ENCODE results near the gene MELTF.

Gene MELTF

DNA sequence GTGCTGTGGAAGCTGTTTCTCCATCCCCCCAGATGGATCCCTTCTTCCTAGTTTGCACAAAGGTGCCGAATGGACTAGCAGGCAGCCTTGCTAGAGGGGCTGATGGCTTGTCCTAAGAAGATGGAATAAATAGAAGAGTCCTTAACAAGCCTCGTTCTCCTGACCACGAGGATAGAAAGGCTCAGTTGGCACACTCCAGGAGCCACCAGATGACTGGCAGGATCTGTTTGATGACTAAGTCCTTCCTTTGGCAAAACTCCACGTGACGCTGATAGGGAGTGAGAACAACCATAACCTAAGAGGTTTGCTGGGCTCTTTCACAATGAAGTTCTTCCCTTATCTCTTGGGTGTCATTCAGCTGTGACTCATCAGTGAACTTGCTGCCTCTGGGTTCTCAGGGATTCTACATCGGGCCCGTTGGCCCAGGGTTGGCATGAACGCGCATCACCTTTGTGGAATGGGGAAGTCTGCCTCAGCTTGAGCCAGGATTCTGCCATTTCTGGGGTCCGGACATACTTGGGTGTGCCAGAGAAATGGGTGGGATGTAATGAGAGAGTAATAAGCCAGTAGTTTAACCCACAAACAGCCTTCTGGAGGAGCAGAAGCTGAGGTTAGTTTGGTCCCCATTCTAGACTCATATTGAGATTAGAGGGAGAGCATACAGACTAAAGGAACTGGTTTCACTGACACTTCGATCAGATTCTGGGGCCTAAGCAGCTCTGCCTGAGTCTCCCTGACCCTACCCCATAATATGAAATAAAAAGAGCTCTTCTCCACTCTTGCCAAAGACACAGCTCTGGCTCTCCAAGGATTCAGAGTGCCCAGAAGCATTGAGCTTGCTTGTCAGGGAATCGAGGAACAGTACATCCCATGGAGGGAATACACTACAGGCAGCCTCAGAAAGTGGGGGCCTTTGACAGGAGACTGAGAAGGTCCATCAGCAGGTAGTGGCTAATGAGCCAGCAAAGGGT is 2.0 kb upstream of the MELTF start:
- peaks cover 8% of the 10 kb centered on the region for H3K27me3 Mint-ChIP-seq (ENCODE audit: low read depth)
- H3K4me3 Mint-ChIP-seq, result peak overlapping the region; percentile 24
- H3K4me1 Mint-ChIP-seq (ENCODE audit: low read depth), result peaks cover 3% of the 10 kb centered on the region

DNA sequence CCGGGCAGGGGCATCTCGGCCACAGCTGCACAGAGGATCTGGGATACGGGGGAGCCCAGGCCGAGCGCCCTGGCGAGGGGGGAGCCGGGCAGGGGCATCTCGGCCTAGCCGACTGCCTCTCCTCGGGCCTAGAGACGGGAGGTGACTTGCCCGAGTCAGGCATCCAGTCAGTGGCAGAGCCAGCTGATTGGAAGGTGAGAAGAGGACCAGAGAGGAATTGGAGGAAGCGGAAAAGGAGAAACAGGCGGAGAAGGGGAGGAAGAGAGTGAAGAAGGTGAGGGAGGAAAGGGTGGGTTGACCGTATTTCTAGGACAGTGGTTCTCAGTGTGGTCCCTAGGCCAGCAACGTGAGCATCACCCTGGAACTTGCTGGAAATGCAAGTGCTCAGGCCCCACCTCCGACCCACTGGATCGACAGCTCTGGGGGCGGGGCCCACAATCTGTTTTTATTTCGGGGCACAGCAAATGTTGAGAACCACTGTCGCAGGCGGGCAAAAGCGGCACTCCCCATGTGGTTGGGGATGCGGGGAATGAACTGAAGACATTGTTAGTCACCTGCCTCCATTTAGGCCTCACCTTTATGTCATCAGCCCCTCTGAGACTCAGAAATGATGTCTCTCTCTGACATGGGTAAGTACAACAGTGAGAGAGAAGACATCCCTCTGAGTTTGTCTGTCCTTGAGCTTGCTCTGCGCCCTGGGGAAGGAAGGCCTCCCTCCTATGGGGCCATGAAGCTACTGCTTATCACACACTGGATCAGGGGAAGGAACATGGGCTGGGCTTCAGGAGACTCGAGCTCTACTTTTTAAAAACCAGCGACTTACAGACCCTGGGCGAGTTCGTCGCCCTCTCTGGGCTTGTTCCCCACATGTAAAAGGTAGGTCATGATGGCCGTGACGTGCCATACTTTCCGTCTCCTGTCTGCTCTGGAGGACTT is 1.0 kb upstream of the MELTF start:
- Mint-ChIP-seq H3K4me3 (peak overlapping the region; percentile 24), H3K4me1 (ENCODE audit: low read depth) (peaks cover 3% of the 10 kb centered on the region), H3K9me3 (peaks cover 13% of the 10 kb centered on the region), H3K27ac (peak overlapping the region; percentile 41), H3K36me3 (ENCODE audit: low read depth) (no peaks in the 10 kb centered on the region), H3K27me3 (ENCODE audit: low read depth) (peaks cover 5% of the 10 kb centered on the region)
- no peak for DNase-seq (ENCODE audit: low spot score)

More for the DNA sequence above, 2.0 kb upstream of the MELTF start:
- no peaks in the 10 kb centered on the region for H3K36me3 Mint-ChIP-seq (ENCODE audit: low read depth)
- H3K9me3 Mint-ChIP-seq, result peaks cover 13% of the 10 kb centered on the region
- DNase-seq (ENCODE audit: low spot score), result peak; percentile 71
- H3K27ac Mint-ChIP-seq, result peak overlapping the region; percentile 41

DNA sequence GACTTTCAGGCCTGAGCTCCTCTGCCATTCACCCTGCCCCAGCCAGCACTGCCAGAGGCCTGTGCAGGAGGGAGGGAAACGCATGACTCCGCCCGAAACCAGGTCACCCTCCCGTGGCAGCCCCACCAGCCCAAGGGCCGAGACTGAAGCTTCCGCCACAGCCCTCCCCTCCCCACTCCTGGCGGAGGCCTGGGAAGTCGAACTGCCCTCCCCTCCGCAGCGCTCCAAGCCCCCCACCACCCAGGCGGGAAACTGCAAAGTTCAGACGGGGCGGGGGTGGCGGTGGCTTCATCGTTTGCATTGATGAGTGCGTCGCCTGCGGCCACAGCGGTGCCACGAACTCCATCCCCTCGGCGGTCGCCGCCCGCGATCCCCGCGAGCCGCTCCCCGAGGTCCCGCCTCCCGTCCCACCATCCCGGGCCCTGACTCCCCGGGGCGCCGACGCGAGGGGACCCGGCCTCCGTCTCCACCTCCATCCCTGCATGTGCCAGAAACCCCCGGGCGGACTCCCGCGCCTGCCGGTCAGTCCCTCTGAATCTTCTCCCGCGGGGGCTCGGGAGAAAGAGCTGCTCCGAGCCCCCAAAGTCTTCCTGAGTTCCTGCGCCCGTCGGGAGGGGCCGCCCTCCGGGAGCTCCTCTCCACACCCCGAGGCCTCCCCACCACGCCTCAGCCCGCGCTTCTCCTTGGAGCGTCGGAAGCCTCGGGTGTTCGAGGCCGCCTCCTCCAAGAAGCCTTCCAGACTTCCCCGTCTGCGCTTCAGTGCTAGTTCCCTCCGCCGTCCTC is 698 bp downstream of the MELTF start:
- no peak for DNase-seq (ENCODE audit: low spot score)
- Mint-ChIP-seq H3K27me3 (ENCODE audit: low read depth) (peaks cover 4% of the 10 kb centered on the region), H3K27ac (peak overlapping the region; percentile 41)

DNA sequence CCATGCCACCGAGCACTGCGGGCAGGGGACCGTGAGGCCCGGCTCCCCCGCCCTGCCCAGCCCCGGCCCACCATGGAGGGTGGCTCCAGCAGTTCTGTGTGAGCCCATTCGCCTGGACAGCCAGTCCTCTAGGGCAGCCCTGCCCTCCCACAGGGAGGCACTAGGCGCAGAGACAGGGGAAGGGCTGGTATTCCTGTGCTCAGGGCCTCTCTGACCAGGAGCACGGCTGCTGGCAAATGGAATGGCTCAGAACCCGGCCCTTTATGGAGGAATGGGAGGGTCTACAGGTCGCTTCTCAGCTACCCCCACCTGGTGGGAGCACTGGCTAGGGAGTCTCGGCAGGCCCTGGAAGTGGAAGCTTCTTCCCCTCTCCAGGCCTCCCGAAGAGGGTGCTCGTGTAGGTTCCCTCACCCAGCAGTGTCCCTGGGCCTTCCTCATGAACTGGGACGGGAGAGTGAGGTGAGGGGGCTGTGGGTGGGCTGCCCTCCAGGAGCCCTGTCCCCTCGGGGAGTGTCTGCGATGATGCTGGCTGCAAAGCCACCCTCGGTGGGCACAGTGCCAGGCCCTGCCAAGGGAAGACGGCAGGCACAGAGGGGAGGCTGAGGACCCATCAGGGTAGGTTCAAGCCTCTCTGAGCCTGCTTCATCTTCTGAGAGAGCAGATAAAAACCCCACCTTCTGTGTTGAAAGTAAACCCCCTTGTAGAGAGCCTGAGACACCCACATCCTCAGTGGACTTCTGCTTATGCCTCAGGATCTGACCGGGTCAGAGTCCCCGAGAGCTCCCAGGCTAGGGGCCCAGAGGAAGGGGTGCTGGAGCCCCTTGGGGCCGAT is 1.5 kb downstream of the MELTF start:
- no peaks in the 10 kb centered on the region for H3K9me3 Mint-ChIP-seq
- H3K4me1 Mint-ChIP-seq (ENCODE audit: low read depth), result peaks cover 7% of the 10 kb centered on the region
- peak overlapping the region; percentile 64 for H3K4me3 Mint-ChIP-seq
- DNase-seq (ENCODE audit: low spot score), result no peak
- no peak overlapping the region for H3K27ac Mint-ChIP-seq
- peaks cover 7% of the 10 kb centered on the region for H3K27me3 Mint-ChIP-seq (ENCODE audit: low read depth)
- H3K36me3 Mint-ChIP-seq (ENCODE audit: low read depth), result no peaks in the 10 kb centered on the region

More for the DNA sequence above, 698 bp downstream of the MELTF start:
- Mint-ChIP-seq H3K9me3 (peaks cover 4% of the 10 kb centered on the region), H3K36me3 (ENCODE audit: low read depth) (no peaks in the 10 kb centered on the region), H3K4me3 (peak overlapping the region; percentile 64), H3K4me1 (ENCODE audit: low read depth) (peaks cover 3% of the 10 kb centered on the region)

DNA sequence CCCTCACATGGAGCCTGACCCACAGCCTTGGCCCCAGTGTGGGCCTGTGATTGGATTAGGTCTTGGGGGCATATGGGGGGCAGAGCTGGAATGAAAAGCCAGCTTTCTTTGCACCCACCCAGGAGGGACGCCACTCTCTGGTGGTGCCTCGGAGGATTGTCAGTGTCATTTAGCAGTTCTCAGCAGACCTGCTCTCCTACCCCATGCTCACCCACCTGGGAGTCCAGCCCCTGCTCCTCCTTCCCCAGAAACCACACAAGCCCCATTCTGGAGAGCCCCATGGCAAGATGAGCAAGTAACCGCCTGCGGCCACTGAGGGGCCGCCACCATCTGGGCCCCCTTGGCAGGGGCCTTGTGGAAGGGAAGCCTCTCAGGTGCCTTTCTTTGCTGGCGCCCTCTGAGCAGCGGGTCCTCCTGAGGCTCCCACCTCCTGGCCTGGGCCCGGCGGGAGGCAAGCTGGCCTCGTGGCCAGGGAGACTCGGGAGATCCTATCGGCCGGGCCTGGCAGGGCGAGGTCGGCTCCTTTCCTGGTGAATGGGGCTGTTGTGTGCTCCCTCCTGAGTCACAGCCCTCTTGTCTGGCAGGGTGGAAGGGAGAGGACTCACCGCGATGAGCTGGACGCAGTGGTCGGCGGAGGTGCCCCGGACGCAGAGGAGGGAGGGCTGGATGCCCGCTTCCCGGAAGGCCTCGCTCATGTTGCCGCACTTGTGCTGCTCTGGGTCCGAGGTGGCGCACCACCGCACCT is 2.3 kb downstream of the MELTF start:
- peaks cover 8% of the 10 kb centered on the region for H3K4me1 Mint-ChIP-seq (ENCODE audit: low read depth)
- no peak for DNase-seq (ENCODE audit: low spot score)
- H3K27me3 Mint-ChIP-seq (ENCODE audit: low read depth), result peaks cover 7% of the 10 kb centered on the region
- H3K4me3 Mint-ChIP-seq, result no peak overlapping the region
- H3K27ac Mint-ChIP-seq, result no peak overlapping the region
- no peaks in the 10 kb centered on the region for H3K9me3 Mint-ChIP-seq
- no peaks in the 10 kb centered on the region for H3K36me3 Mint-ChIP-seq (ENCODE audit: low read depth)

DNA sequence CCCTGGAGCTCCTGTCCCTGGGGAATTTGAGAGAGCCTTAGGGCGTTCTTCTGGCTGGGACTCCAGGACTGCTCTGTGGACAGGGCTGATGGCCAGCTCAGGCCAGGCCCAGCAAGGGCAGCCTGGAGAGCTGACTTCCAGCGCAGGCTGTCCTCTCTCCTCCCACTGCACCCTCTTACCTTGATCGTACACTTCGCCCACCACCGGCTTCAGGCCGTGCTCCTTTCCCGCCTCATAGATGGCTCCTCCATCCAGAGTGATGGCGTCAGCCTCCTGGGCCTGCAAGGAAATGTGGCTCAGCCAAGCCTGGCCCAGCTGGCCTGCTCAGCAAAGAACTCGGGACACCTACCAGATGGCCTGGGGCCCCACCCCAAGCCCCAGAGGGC is 3.1 kb downstream of the MELTF start:
- Mint-ChIP-seq H3K9me3 (no peaks in the 10 kb centered on the region), H3K4me3 (no peak overlapping the region), H3K36me3 (ENCODE audit: low read depth) (no peaks in the 10 kb centered on the region), H3K27ac (no peak overlapping the region), H3K4me1 (ENCODE audit: low read depth) (peaks cover 8% of the 10 kb centered on the region), H3K27me3 (ENCODE audit: low read depth) (peaks cover 7% of the 10 kb centered on the region)
- no peak for DNase-seq (ENCODE audit: low spot score)

DNA sequence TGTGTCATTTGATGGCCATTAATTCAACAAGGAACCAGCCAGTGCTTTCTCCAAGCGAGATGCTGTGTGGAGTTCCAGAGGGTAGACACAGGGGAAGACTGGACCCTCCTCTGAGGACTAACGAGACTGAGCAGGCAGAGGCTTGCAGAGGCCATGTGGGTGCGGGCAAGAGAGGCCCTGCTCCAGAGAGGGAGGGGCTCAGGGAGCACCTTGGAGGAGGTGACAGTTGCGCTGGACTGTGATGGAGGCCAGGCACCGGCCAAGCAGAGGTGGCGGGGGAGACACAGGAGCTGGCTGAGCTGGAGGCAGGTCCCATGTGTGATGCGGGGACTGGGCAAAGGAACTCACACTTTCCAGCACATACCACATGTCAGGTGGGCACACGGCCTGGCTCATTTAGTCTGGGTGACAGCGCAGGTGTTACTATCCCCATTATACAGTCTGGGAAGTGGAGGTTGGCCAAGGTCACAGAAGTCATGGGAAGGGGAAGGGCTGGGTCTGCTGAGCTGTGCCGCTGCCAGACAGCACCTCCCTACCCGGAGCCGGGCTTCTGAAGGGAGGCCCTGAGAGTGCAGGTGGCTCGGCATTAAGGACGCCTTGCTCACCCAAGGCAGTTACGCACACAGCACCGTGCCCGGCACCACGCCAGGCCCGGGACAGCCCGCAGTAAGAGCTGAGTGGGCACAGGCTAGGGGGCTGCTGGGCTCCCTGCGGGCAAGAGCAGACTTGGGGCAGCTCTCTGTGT is 3.7 kb downstream of the MELTF start:
- Mint-ChIP-seq H3K9me3 (no peaks in the 10 kb centered on the region), H3K4me1 (ENCODE audit: low read depth) (peaks cover 8% of the 10 kb centered on the region), H3K27ac (no peak overlapping the region), H3K27me3 (ENCODE audit: low read depth) (peaks cover 7% of the 10 kb centered on the region), H3K4me3 (no peak overlapping the region), H3K36me3 (ENCODE audit: low read depth) (no peaks in the 10 kb centered on the region)
- no peak for DNase-seq (ENCODE audit: low spot score)

DNA sequence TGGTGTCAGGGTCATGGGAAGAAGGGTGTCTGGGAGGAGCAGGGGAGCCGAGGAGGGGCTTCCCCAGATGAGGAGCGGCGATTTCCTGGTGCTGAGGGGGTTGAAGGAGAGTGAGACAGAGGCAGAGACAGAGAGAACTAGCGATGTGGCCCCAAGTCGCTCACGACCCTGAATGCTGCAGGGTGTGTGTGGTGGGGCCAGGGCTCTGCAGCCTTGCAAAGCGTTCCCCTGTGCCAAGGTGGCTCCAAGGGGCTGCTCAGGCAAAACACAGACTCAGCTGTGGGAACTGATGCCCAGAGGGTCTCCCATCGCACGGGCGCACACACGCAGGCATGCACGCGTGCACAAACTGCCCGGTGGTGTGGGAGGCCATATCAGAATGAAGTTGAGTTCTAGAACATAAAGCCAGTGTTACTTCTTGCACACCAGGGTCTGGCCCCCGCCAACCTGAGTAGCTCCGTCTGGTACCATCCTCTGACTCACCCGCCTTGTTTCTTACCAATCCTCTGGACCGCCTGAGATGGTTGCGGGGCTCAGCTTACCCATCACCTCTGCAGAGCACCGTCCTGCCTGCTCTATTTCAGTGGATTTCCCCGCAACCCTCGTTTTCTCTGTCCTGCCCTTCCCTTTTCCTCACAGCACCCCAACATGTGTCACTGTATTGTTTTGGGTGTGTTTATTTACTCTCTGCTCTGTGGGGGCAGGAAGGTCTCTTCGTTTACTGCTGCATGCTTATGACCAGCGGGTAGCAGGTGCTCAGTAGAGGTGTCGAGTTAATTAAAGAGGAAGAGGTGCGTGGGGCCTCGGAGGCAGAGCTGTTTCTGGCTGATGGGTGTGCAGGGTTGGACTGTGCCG is 4.5 kb downstream of the MELTF start:
- no peak overlapping the region for H3K4me3 Mint-ChIP-seq
- peaks cover 7% of the 10 kb centered on the region for H3K4me1 Mint-ChIP-seq (ENCODE audit: low read depth)
- peak overlapping the region; percentile 20 for H3K27ac Mint-ChIP-seq
- no peaks in the 10 kb centered on the region for H3K9me3 Mint-ChIP-seq
- no peak for DNase-seq (ENCODE audit: low spot score)
- H3K27me3 Mint-ChIP-seq (ENCODE audit: low read depth), result peaks cover 10% of the 10 kb centered on the region
- H3K36me3 Mint-ChIP-seq (ENCODE audit: low read depth), result no peaks in the 10 kb centered on the region

DNA sequence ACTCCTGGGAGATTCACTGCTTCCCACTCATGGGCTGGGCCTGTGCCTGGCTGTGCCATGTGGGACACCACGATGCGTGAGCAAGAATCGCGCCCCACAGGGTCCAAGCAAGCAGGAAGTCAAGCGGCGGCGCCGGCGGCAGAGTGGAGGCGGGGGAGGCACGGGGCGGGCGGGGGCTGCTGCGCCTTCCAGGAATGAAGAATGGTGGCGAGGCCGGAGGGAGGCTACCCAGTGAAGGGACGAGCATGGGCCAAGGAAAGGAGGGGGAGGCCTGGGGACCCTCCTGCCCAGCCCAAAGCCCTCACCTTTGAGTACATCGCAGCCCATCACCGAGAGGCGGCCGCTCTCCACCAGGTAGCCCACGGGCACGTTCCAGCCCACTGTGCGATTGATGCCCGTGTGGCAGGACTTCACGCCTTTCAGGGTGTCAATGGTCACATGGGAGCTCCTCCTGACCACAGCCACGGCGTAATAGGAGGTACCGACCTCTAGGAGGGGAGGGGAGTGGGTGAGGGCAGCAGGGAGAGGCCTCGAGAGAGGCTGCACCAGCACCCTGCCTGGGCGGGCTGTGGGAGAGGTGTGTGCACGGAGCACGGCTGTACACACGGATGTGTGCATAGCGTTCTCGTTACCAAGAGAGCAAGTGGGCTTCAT is 5.5 kb downstream of the MELTF start:
- Mint-ChIP-seq H3K27me3 (ENCODE audit: low read depth) (peaks cover 16% of the 10 kb centered on the region), H3K9me3 (no peaks in the 10 kb centered on the region), H3K4me1 (ENCODE audit: low read depth) (peaks cover 7% of the 10 kb centered on the region), H3K36me3 (ENCODE audit: low read depth) (no peaks in the 10 kb centered on the region), H3K4me3 (no peak overlapping the region), H3K27ac (no peak overlapping the region)
- no peak for DNase-seq (ENCODE audit: low spot score)

DNA sequence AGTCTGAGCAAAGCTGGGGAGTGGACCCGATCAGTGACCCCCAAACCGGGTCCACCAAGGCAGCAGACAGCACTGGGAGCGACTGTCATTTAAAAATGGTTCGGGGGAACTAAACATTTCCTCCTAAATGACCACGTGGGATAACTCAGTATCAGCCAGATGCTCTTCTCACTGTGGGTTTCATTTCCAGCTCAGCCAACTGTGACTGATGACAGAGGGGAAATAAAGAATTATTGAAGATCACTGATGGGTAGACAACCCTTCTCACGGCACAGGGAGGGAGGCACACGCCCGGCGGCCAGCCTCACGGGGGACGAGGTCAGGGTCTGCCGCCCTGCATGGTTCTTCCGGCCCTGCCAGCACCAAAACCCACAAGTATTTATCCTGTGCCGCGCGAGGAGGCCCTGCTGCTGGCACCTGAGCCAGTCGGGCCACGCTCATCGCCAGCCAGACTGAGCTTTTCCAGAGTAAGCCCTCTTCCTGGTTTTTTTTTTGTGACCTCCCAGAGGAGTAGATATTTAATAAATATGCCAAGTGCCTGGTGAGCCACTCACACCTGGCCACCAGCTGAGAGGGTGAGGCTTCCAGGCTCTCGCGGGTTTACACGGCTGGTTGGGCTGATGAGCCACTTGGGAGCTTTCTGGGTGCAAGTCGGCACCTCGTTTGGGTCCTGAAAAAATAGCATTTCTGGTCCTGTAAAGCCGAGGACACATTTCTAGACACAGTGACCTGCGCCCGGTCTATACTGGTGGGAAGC is 6.2 kb downstream of the MELTF start:
- H3K36me3 Mint-ChIP-seq (ENCODE audit: low read depth), result no peaks in the 10 kb centered on the region
- peaks cover 16% of the 10 kb centered on the region for H3K27me3 Mint-ChIP-seq (ENCODE audit: low read depth)
- no peak overlapping the region for H3K4me3 Mint-ChIP-seq
- H3K27ac Mint-ChIP-seq, result peak overlapping the region; percentile 60
- no peak for DNase-seq (ENCODE audit: low spot score)
- no peaks in the 10 kb centered on the region for H3K9me3 Mint-ChIP-seq
- H3K4me1 Mint-ChIP-seq (ENCODE audit: low read depth), result peaks cover 5% of the 10 kb centered on the region
